Astrocyte of the cerebellum (primary cell): Measurements from ENCODE around the gene ANGPT4.
"Not testable (repeated sequence)": the region's sequence is repeated elsewhere in the genome, so short reads cannot be mapped to it uniquely, and the experiment has no call there.

ENCODE experiments used
- DNase-seq: peaks from one replicate; pipeline ENCODE4 v3.0.0-alpha.2; 2011; ENCODE audit warnings: low read depth
- H3K4me3 ChIP-seq: 2 replicates; pipeline ENCODE4 v1.5.1; 2011; ENCODE audit warnings: mild to moderate bottlenecking, low read depth, low read length, moderate library complexity
- in situ Hi-C: cut with HindIII; loops from 2 replicates; pipeline ENCODE4 v1.10.0; 2017; ENCODE audit warnings: low sequenced_read_pairs
- TF ChIP-seq, protein P1 (sequence below): IDR thresholded peaks from 2 replicates; pipeline ENCODE4 v1.5.1; 2012; ENCODE audit warnings: low read length, low read depth, moderate library complexity, mild to moderate bottlenecking; ENCODE audit errors: missing control alignments

The ANGPT4 gene

DNA sequence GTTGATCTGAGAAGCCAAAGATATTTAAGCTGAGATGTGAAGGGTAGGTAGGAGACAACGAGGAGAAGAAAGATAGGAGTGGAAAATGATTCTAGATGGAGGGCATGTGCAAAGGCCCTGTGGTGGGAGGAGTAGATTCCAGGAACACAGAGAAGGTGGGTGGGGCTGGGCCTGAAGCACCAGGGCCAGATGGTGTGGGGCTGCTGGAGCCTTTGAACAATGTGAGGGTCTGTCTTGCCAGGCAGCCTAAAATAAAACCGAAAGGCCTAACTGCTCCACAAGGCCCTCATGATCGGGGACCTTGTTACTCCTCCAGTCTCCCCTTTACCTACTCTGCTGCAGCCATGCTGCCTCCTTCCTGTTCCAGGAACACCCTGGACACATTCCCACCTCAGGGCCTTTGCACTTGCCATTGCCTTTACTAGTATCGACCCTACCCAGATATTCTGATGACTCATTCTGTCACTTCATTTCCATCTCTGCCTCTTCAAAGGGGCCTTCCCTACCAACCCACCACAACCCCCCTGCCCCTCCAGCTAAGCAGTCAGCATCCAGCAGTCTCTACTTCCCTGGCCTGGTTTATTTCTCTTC, 62.6 kb downstream of the ANGPT4 start:
- in situ Hi-C loops, result no loop called here
- H3K4me3 ChIP-seq, result no peak overlapping the region
- DNase-seq, result no peak
- TF ChIP-seq, protein P1, sequence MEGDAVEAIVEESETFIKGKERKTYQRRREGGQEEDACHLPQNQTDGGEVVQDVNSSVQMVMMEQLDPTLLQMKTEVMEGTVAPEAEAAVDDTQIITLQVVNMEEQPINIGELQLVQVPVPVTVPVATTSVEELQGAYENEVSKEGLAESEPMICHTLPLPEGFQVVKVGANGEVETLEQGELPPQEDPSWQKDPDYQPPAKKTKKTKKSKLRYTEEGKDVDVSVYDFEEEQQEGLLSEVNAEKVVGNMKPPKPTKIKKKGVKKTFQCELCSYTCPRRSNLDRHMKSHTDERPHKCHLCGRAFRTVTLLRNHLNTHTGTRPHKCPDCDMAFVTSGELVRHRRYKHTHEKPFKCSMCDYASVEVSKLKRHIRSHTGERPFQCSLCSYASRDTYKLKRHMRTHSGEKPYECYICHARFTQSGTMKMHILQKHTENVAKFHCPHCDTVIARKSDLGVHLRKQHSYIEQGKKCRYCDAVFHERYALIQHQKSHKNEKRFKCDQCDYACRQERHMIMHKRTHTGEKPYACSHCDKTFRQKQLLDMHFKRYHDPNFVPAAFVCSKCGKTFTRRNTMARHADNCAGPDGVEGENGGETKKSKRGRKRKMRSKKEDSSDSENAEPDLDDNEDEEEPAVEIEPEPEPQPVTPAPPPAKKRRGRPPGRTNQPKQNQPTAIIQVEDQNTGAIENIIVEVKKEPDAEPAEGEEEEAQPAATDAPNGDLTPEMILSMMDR, result no peak

DNA sequence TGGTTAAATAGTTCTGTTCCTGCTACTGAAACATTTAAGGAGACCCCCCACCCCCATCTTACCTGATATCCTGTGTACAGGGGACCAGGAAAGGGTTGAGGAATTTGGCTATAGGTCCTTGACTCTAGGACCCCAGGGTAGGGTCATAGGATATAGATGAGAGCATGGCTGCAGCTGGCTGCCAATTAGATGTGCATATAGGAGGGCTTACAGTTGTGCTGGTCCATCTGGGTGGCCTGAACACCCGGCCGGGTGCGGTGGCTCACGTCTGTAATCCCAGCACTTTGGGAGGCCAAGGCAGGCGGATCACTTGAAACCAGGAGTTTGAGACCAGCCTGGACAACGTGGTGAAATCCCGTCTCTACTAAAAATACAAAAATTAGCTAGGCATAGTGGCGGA, 67.4 kb downstream of the ANGPT4 start:
- DNase-seq, in situ Hi-C loops, H3K4me3 ChIP-seq: not testable (repeated sequence)

DNA sequence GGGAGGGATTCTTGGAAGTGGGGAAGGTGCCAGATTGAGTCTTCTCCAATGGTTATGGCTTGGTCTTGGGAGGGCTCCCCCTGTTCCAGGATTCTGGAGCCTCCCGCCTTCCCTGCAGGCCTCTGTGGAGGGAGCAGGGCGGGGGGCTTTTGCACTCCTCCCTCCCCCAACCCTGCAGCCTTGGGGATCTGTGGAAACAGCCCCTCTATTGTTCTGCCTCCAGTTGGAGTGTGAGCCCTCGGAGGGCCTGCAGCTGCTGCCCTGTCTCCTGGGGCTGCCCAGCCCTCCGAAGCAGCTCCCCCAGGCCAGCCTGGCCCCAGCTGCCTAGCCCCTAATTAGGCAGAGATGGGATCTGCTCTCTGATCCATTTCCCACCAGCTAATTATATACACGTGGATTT, 67.9 kb downstream of the ANGPT4 start:
- H3K4me3 ChIP-seq, result no peak overlapping the region
- DNase-seq, result no peak
- in situ Hi-C loops, result no loop called here
- TF ChIP-seq, protein P1, result no peak

DNA sequence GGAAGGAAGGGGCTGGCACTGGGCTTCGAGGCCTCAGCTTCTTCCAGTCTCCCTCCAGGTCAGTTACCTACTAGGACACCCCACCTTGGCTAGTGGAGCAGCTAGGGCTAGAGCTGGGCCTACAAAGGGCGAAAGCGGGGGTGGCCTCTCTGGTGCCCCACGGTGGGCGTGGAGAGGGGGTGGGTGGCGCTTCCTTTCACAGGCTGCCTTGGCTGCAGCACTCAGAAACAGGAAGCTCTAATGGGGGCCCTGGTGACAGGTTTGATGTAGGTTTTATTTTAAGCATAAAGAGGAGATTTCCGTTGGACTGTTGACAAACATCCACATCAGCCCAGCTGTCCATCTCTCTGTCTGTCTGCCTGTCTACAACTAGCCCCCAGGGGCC, 69.2 kb downstream of the ANGPT4 start:
- DNase-seq, result no peak
- TF ChIP-seq, protein P1, result no peak
- in situ Hi-C loops, result no loop called here
- H3K4me3 ChIP-seq, result no peak overlapping the region

DNA sequence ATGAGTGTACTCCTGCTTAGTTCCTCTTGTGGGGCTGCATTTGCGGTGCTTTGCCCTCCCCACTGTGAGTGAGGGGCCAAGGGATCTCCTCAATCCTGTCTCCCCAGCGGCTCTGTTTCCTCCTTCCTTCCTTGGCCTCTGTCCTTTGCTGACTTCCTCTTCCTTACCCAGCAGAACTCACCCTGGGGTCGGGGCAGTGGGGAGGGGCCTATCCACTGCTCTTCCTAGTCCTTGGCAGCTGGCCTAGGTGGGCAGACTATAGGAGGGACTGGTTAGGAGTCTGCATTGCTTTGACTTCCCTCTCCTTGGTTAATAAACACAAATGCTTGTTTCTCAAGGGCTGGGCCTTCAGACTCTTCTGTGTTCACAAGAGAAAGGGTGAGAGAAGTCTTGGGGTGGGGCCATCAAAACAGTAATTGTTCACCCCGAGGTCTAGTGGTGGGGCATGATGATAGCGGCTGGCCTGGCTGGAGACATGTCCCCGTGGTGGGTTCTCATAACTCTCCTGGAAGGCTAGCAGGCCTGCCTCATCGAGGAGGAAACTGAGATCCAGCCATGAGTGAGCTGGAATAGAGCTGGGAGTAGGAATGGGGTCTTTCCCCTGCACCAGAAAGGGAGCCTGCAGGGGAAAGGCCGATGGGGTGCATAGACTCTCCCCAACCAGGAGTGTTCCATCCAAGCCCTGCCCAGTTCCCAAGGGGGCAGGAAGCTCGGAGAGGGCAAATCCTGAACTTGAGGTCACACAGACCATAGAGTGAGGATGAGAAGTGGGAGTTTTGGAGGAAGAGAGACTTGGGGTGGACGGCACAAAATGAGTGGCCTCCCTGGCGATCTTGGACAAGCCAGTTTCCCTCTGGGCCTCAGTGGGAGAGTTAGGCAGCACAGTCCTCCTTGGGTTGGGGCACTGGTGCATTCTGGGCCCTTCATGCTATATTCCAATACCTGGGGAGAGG, 69.9 kb downstream of the ANGPT4 start:
- H3K4me3 ChIP-seq, result no peak overlapping the region
- in situ Hi-C loops, result no loop called here
- no peak for DNase-seq
- TF ChIP-seq, protein P1, result no peak

DNA sequence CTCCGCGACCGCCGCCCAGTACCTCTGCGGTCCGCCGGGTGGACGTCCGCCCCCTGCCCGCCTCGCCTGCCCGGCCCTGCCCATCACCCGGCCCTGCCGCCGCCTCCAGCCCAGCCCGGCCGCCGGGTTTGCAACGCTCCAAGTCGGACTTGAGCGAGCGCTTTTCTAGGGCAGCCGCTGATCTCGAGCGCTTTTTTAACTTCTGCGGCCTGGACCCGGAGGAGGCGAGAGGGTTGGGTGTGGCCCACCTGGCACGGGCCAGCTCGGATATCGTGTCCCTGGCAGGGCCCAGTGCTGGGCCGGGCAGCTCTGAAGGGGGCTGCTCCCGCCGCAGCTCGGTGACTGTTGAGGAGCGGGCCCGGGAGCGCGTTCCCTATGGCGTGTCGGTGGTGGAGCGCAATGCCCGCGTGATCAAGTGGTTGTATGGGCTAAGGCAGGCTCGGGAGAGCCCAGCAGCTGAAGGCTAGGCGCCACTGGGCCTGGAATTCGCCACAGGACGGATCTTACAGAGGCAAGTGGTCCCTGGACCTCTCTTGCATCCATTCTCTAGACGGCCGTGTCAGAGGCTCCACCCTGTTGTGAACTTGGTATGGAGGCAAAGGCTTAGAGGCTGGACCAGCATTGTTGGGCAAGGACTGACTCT, 70.8 kb downstream of the ANGPT4 start:
- TF ChIP-seq, protein P1, result no peak
- no peak for DNase-seq
- H3K4me3 ChIP-seq, result no peak overlapping the region
- in situ Hi-C loops, result no loop called here
